ENCODE data around the gene GIPC3. TPM values are rescaled to one million over a fixed set of nuclear protein-coding genes. Genes with fewer than 3 reads are reported as not detected.

GIPC3 gene
- total RNA-seq, 4 donors from 2014 or later: 0.18 to 0.76 (median 0.22) TPM

DNA sequence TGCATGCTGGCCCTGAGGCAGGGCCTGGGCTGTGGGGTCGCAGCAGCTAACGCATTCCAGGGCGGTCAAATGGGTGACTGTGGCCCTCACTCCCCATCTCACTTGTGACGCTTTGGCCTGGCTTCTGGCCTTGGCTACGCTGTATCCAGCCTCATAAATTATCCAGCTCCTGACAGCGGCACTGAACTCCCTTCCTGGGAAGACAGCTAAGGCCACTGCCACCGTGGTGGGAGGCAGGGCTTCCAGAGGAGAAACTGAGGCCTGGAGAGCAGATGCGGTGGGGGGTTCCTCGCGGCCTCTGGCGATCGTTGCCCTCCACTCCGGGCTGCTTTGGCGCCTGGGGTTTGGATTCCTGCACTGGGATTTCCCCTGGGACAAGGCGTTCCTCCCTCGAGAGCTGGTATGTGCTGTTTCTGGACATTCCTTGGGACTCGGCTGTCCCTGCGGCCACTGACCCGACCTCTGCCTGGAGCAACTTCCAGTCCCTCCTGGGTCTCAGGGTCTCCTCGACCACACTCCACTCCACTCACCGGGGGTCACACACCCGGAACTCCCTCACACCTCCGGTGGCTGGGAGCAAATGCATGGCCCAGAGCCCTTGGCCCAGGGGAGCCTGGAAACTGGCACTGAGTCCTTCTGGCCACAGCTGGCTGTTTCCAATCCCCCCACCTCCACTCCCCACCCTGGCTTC lies 18.0 kb downstream of the GIPC3 start:
- 67 to 80% methylated on average over 3 to 10 of the region's 23 CpGs for WGBS, 2 donors
- intact Hi-C loops (cut with DNase I): no loop called here
- Histone ChIP-seq H3K36me3 (peaks cover 0 to 9% (median 0%) of the 10 kb centered on the region in 3 donors), H3K27me3 (peaks cover 0 to 35% (median 0%) of the 10 kb centered on the region in 4 donors), H3K27ac (peak overlapping the region; percentile 59 to 89 (median 74)), H3K9me3 (no peaks in the 10 kb centered on the region), H3K4me1 (peaks cover 0 to 53% (median 28%) of the 10 kb centered on the region in 3 donors), H3K4me3 (peak overlapping the region in 1 of 4 donors; percentile 28)
- no peak for DNase-seq
- TF ChIP-seq POLR2A (IDR thresholded peaks at IDR 0.05): no peak
- TF ChIP-seq, protein P1, sequence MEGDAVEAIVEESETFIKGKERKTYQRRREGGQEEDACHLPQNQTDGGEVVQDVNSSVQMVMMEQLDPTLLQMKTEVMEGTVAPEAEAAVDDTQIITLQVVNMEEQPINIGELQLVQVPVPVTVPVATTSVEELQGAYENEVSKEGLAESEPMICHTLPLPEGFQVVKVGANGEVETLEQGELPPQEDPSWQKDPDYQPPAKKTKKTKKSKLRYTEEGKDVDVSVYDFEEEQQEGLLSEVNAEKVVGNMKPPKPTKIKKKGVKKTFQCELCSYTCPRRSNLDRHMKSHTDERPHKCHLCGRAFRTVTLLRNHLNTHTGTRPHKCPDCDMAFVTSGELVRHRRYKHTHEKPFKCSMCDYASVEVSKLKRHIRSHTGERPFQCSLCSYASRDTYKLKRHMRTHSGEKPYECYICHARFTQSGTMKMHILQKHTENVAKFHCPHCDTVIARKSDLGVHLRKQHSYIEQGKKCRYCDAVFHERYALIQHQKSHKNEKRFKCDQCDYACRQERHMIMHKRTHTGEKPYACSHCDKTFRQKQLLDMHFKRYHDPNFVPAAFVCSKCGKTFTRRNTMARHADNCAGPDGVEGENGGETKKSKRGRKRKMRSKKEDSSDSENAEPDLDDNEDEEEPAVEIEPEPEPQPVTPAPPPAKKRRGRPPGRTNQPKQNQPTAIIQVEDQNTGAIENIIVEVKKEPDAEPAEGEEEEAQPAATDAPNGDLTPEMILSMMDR (IDR thresholded peaks at IDR 0.05): no peak

DNA sequence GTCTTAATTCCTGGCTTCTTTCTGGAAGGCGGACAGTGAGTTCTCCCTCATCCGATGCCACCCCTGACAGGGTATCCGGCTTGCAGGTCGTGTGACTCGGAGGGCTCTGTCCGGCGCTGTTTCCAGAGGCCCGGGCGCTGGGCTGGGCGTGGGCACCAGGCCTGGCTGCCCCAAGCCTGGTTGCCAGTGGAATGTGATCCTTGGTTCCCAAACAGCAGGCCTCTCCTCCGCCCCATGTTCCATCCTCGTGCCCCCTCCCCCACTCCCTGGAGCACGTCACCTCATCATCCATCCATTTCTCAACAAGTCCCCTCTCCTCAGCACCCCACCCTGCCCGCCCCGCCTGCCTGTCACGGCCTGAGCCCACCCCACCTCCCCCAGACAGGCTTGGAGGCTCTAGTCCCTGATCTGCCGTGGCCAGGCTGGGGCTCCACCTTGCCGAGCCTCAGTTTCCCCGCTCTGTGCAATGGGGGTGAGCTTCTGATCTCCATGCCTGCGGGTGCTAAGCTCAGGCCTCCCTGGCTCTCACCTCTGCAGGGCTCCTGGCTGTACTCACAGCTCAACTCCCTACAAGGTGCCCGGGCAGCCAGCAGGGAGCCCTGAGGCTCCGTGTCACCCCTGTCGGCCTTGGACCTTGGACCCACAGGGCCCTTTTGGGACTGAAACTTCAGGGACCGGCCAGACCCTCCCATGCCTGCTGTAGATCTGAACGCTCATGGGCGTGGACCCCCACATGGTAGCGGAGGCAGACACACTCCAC lies 19.1 kb downstream of the GIPC3 start:
- 73 to 87% methylated on average over 3 to 17 of the region's 27 CpGs for WGBS, 2 donors
- Histone ChIP-seq H3K4me1 (peaks cover 0 to 64% (median 36%) of the 10 kb centered on the region in 3 donors), H3K27ac (peak overlapping the region; percentile 59 to 89 (median 74))

DNA sequence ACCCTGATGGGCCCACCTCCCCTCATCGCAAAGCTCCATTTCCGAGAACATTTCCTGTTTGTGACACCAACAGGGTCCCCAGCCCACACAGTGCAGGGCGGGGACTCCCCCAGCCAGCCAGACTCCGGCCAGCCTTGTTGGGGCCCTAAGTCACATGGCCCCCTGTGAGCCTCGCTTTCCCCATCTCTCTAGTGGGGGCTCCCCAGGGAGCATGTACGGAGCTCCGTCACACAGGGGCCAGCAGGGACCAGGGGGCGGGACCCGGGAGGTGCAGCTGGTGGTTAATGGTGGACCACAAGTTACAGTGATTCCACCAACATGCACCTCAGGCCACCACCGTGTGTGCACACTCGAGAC lies 19.7 kb downstream of the GIPC3 start:
- no peak for TF ChIP-seq POLR2A (IDR thresholded peaks at IDR 0.05)
- TF ChIP-seq, protein P1 (IDR thresholded peaks at IDR 0.05): no peak
- no peak for DNase-seq
- H3K27ac ChIP-seq: peak overlapping the region; percentile 59 to 89 (median 74)
- no peaks in the 10 kb centered on the region for H3K9me3 ChIP-seq
- H3K27me3 ChIP-seq: peaks cover 0 to 35% (median 0%) of the 10 kb centered on the region in 4 donors
- WGBS, 2 donors: 58 to 80% methylated on average over 1 to 11 of the region's 11 CpGs
- peak overlapping the region in 2 of 4 donors; percentile 9 to 73 for H3K4me3 ChIP-seq
- H3K36me3 ChIP-seq: peaks cover 0 to 5% (median 0%) of the 10 kb centered on the region in 3 donors
- peaks cover 0 to 70% (median 36%) of the 10 kb centered on the region in 3 donors for H3K4me1 ChIP-seq
- intact Hi-C loops (cut with DNase I): no loop called here

More for the DNA sequence above, 19.1 kb downstream of the GIPC3 start:
- H3K4me3 ChIP-seq: peak overlapping the region in 2 of 4 donors; percentile 9 to 73
- peaks cover 0 to 9% (median 0%) of the 10 kb centered on the region in 3 donors for H3K36me3 ChIP-seq
- intact Hi-C loops (cut with DNase I): no loop called here
- TF ChIP-seq POLR2A (IDR thresholded peaks at IDR 0.05): no peak
- TF ChIP-seq, protein P1 (IDR thresholded peaks at IDR 0.05): no peak
- H3K9me3 ChIP-seq: no peaks in the 10 kb centered on the region
- peaks cover 0 to 35% (median 0%) of the 10 kb centered on the region in 4 donors for H3K27me3 ChIP-seq
- no peak for DNase-seq

DNA sequence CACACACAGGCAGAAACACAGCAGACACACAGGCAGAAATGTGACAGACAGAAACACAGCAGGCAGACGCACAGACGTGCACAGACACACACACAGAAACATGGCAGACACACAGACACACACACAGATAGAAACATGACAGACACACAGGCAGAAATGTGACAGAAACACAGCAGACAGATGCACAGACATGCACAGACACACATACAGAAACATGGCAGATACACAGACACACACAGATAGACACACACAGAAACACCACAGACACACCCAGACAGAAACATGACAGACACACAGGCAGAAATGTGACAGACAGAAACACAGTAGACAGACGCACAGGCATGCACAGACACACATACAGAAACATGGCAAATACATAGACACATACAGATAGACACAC lies 20.1 kb downstream of the GIPC3 start:
- Histone ChIP-seq H3K4me1 (peaks cover 0 to 74% (median 36%) of the 10 kb centered on the region in 3 donors), H3K36me3 (peaks cover 0 to 5% (median 0%) of the 10 kb centered on the region in 3 donors), H3K27ac (peak overlapping the region in 2 of 4 donors; percentile 84 to 89), H3K9me3 (no peaks in the 10 kb centered on the region), H3K27me3 (peaks cover 0 to 35% (median 0%) of the 10 kb centered on the region in 4 donors), H3K4me3 (peak overlapping the region in 2 of 4 donors; percentile 56 to 73)
- no peak for TF ChIP-seq POLR2A (IDR thresholded peaks at IDR 0.05)
- TF ChIP-seq, protein P1 (IDR thresholded peaks at IDR 0.05): no peak
- intact Hi-C loops (cut with DNase I): no loop called here
- no peak for DNase-seq
- WGBS, 2 donors: 53 to 60% methylated on average over 3 of the region's 3 CpGs

DNA sequence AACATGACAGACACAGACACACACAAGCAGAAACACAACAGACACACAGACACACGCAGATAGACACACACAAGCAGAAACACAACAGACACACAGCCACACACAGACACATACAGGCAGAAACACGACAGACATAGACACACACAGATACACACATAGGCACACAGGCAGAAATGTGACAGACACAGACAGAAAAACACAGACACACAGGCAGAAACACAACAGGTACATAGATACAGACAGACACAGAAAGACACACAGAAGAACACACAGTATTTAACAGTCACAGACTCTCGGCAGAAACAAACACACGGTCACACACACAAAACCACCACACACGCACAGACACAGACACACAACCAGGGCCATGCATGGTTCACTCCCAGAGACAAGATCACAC lies 20.5 kb downstream of the GIPC3 start:
- TF ChIP-seq, protein P1 (IDR thresholded peaks at IDR 0.05): no peak
- no peak for TF ChIP-seq POLR2A (IDR thresholded peaks at IDR 0.05)
- peaks cover 0 to 75% (median 36%) of the 10 kb centered on the region in 3 donors for H3K4me1 ChIP-seq
- no peak for DNase-seq
- 43 to 45% methylated on average over 5 of the region's 5 CpGs for WGBS, 2 donors
- peak overlapping the region; percentile 23 to 73 (median 52) for H3K4me3 ChIP-seq
- peaks cover 0 to 9% (median 0%) of the 10 kb centered on the region in 3 donors for H3K36me3 ChIP-seq
- intact Hi-C loops (cut with DNase I): no loop called here
- no peaks in the 10 kb centered on the region for H3K9me3 ChIP-seq
- peaks cover 0 to 35% (median 0%) of the 10 kb centered on the region in 4 donors for H3K27me3 ChIP-seq
- peak overlapping the region; percentile 67 to 89 (median 80) for H3K27ac ChIP-seq
